ENCODE results near the gene PTPRN2. TPM values are rescaled to one million over a fixed set of nuclear protein-coding genes. Genes with fewer than 3 reads are reported as not detected.

The PTPRN2 gene
- polyA plus RNA-seq, 4 donors: 7.4 to 9.6 (median 8.8) TPM

DNA sequence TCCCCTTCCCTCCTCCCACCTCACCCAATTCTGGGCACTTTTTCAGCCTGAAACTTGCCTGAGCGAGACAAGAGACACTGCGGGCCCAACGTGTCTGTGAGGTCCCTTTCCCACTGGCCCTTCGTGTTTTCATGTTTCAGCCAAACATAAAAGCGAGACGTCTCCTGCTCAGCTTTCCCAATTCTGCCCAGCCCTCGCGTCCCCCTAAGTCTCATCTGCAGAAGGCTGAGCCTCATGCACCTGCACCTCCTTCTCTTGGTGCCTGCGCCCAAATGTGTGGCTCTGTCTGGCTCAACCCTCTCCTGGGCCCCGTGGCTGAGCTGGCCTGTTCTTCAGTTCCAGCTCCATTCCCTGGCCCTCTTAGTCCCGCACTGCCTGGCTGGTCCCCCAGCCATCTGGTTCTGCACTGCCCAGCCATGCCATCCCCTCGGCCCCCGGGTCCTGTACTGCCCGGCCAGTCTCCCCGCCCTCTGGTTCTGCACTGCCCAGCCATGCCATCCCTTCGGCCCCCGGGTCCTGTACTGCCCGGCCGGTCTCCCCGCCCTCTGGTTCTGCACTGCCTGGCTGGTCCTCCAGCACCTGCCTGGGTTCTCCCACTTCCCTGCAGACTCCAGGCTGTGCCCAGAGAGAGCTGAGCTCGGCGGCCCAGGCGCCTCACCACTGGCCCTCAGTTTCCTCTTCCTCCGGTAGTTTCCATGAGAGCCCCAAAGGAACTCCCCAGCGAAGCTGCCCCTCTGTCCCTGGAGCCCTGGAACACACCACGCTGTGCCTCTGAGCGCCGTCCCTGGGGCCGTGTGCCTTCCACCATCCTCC, 1026.7 kb downstream of the PTPRN2 start:
- DNase-seq (ENCODE audit: low read depth in 4 of 4, low spot score in 3 of 4): no peak

DNA sequence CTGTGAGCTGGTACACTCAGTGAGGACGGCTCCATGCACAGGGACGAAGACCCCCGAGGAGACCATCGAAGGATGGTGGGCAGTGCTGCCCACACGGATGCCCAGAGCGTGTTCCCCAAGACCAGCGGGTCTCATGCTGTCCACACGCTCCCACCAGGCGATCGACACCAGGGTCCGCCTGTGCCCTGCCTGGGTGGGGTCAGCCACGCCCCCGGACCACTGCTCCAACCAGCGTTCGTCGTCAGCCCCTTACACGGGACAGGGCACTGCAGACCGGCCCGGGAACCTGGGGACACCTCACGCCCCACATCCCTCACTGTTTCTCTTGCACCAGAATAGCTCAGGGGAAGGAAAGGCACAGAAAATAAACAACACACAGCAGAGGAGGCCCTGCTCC, 1027.4 kb downstream of the PTPRN2 start:
- DNase-seq (ENCODE audit: low read depth in 4 of 4, low spot score in 3 of 4): no peak

DNA sequence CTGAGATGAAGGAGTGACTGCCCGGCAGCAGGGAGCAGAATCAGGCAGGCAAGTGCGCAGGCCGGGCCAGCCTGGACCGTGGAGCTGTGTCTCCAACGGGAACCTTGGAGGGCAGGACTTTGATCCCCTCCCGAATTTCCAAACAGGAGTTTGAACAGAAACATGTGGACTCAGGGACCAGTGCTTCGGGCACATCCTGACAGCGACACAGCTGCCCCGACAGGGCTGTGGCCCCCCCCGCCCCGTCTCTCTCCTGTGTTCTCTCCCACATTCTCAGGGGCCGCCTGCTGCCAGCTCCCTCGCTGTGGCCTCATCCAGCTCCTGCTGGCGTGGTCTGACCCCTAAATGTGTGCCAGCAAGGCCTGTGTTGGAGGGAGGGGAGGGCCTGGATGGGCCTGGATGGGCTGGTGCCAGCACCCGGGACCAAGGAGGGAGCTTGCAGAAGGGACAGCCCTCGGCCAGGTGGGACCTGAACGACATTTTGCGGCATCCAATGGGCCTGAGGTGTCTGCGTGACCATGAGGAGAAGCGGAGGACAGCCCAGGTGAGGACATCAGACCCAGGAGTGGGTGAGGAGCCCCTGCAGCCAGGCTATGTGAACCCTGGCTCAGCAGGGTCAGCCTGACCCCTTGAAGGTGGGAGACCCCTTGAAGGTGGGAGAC, 1027.9 kb downstream of the PTPRN2 start:
- no peak for DNase-seq (ENCODE audit: low read depth in 4 of 4, low spot score in 3 of 4)

DNA sequence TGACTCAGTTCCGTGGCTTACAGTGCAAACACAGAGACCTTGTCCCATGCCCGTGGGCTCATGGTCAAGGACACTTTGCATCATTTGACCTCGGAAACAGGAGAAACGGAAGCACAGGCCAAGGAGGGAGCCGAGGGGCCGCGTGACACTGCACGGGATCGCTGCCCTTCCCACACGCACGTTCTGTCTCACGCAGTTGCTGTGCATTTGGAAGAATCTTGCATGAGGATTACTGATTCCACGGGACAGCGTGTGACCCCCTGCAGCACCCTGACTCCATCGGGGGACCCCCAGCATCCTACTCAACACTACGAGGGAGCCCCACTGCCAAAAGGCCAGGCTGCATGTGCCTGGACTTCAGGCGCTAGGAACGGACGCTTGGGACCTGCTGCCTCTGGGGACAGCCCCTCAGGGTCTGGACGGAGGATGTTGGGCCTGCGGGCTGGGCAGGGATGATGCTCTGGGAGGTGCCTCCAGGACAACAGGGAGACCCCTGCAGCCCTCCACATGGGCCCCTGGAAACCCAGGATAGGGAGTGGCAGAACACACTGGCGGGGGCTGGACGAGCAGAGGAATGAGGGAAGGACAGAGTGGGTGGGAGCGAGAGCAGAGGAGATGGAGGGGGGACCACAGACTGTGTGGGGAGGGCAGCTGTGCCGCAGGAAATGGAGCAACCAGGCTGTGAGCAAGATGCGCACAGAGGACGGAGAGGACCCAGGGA, 1028.6 kb downstream of the PTPRN2 start:
- DNase-seq (ENCODE audit: low read depth in 4 of 4, low spot score in 3 of 4): no peak

DNA sequence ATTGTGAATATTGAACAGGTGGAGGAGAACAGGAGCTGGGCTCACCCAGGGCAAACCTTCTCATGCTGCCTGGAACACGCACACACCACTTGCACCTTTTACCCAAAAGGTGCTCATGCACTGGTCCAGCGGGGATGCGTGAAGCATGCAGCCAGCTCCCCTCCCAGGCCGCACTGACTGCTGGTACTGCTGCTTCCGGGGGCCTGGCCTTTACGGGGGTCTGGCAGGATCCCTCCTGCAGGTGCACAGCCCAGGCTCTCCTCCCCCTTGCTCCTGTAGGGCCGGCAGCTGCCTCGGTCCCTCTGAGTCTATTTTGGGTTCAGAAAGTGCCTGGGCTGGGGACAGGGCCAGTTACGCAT, 1029.1 kb downstream of the PTPRN2 start:
- no peak for DNase-seq (ENCODE audit: low read depth in 4 of 4, low spot score in 3 of 4)

DNA sequence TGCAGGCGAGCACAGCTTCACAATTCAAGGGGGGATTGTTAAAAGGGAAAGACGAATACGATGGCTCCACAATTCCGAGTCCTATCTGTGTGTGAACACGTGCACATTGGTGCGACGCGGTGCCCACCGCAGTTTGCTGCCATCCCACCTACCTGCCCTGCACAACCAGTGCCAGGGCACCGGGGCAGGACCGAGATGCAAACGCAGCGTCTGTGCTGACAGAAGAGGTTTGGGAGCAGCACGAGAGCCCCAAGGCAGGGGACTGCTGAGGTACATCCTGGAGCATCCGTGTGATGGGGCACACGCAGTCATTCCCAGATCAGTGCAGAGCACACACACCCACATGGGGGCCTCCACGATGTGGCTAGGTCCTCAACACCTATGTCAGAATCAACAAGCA, 1029.6 kb downstream of the PTPRN2 start:
- no peak for DNase-seq (ENCODE audit: low read depth in 4 of 4, low spot score in 3 of 4)

DNA sequence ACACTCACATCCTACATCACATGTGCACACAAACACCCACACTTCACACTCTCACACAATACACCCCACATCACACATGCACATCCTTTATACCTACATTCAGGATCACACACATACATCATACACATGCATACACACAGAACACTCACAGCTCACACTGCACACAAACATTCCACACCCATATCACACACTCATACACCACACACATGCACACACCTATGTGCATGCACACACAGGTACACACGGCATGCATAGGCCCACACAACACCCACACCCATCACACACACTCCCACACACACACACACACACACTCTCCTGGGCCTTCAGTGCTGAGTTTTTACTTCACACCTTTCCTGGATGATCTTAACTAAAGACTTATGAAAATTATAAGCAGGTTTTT, 1030.4 kb downstream of the PTPRN2 start:
- no peak for DNase-seq (ENCODE audit: low read depth in 4 of 4, low spot score in 3 of 4)

DNA sequence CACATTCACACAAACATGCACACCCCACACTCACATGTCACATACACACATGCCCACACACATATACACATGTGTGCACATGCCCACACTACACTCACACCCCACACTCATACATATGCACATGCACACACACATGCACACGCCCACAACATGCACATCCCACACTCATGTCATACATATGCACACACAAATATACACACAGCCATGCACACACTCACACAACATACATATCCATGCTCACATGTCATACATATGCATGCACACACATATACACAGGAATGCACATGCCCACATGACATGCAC, 1031.0 kb downstream of the PTPRN2 start:
- DNase-seq (ENCODE audit: low read depth in 4 of 4, low spot score in 3 of 4): no peak

DNA sequence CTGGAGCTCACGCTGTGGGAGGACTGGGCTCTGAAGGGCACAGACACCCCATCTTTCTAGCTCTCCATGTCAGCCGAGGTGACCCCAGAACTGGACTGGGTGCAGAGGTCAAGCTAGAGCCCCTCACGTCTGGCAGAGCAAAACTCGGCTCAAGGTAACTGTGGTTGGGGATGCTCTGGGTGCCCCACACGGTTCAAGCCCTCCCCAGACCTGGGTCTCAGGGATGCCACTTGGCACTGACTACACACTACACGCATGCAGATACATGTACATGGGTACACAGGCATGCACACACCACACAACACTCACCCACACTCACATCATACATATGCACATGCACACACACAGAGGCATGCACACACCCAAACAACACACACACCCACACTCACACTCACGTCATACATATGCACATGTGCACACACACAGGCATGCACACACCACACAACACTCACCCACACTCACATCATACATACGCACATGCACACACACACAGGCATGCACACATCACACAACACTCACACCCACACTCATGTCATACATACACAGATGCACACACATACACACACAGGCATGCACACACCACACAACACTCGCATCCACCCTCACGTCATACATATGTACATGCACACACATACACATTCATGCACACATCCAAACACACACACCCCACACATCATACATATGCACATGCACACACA, 1031.5 kb downstream of the PTPRN2 start:
- DNase-seq (ENCODE audit: low read depth in 4 of 4, low spot score in 3 of 4): no peak

DNA sequence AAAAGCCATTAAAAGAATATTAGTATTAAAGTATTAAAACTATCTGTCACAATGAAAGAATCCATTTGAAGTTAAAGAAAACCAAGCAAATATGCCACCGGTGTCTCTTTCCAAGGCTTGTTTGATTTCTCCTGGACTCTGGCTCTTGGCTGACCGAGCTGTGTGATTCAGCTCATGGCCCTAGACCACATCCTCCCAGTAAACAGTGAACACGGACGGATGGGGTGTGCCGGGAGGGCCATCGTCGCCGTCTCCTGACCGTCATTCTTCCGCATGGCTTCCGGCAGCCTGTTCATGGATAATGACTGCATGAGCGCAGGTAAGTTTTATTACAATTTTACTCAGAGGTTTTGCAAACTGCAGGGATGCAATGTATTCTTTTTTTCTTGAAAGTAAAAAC, 1032.3 kb downstream of the PTPRN2 start:
- DNase-seq (ENCODE audit: low read depth in 4 of 4, low spot score in 3 of 4): no peak

DNA sequence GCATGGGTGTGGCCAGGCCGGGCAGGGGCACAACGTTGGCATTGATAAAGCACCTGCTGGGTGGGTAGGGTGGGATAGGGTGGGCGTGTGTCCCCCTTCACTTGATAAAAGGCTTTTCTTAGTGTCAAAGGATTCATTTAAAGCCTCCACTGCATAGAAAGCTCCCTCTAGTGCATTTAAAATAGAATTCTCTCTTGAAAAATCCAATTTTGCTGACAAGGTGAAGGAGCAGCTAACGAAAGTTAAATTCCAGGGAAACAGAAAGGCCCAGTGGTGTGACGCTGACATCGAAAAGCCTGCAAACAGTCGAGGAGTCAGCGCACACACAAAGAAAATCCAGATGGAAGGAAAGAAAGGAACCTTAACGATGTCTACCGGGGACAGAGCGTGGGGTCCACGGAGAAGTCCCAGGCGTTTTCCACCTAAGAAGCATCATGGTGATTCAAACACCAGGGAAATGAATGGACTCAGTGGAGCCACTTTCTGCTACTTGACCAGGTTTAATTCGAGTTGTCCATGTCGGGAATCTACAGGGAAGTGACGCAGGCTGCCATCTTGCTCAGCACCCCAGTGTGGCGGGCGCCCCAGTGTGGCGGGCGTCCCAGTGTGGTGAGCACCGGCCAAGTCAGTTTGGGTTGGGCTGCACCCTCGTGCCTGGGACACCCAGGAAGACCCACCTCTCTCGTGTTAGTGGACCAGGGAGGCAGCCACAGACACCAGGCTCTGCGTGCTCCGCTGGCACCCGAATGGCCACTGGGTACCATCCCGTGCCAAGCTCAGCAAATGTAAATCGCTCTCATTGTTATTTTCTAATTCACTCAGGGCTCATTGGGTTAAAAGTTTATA, 1033.0 kb downstream of the PTPRN2 start:
- no peak for DNase-seq (ENCODE audit: low read depth in 4 of 4, low spot score in 3 of 4)

DNA sequence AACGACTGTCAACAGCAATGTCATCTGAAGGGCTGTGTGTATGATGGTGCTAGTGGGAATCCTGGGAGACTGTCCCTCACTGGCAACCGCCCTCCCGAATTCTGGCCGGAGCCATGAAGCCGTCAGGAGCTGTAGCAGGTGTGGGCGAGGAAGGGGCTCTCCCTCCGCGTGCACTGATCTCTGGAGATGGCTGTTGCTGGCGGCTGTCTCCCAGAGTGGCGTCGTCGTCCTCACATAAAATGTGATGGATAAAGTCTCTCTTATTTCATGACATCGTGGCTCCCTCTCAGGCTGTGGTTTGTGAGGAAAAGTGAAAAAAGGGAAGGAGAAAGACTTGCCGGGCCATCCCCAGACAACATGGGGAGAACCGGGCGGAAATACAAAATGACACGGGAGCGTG, 1034.4 kb downstream of the PTPRN2 start:
- no peak for DNase-seq (ENCODE audit: low read depth in 4 of 4, low spot score in 3 of 4)

DNA sequence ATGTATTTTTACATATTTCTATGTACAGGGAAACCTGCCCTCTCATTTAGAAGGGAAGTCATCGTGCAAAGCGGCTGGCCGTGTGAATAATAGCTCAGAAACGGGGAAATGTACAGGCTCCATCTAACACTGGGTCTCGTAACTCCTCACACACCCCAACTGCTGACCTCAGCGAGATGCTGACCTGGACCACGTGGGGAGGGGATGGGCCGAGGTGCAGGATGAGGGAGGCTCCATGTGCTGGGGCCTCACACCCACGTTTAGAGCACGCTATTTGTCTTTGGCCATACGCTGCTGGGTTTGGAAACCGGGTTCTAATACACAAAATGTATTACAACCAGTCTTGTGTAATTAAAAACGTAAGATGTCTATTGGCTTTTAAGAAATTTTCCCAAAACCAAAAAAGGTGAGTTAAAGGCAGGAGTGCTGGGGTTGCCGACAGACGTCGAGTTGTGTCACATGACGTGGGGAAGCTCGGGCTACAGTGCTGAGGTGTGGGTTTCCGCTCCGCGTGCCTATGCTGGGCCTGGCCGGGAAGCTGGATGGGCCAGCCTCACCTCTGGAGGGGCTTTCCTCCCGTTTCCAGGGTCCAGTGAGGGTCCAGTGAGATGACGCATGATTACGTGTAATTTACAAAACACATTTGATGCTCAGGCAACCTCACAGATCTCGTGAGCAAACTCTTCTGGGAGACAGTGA, 1035.2 kb downstream of the PTPRN2 start:
- DNase-seq (ENCODE audit: low read depth in 4 of 4, low spot score in 3 of 4): no peak

DNA sequence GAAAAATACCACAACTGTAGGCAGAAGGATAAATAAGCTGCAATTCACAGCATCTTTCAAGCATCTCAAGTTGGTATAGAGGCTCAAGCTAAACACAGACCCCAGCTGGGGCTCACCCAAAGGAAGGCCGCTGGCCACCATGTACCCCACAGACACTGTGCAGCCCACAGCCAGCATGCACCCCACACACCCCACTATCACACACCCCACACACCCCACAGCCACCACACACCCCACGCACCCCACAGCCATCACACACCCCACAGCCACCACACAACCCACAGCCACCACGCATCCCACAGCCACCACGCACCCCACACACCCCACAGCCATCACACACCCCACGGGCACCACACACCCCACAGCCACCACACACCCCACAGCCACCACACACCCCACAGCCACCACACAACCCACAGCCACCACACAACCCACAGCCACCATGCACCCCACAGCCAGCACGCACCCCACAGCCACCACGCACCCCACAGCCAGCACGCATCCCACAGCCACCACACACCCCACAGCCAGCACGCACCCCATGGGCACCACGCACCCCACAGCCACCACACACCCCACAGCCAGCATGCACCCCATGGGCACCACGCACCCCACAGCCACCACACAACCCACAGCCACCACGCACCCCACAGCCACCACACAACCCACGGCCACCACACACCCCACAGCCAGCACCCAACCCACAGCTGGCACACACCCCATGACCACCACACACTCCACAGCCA, 1036.1 kb downstream of the PTPRN2 start:
- no peak for DNase-seq (ENCODE audit: low read depth in 4 of 4, low spot score in 3 of 4)

DNA sequence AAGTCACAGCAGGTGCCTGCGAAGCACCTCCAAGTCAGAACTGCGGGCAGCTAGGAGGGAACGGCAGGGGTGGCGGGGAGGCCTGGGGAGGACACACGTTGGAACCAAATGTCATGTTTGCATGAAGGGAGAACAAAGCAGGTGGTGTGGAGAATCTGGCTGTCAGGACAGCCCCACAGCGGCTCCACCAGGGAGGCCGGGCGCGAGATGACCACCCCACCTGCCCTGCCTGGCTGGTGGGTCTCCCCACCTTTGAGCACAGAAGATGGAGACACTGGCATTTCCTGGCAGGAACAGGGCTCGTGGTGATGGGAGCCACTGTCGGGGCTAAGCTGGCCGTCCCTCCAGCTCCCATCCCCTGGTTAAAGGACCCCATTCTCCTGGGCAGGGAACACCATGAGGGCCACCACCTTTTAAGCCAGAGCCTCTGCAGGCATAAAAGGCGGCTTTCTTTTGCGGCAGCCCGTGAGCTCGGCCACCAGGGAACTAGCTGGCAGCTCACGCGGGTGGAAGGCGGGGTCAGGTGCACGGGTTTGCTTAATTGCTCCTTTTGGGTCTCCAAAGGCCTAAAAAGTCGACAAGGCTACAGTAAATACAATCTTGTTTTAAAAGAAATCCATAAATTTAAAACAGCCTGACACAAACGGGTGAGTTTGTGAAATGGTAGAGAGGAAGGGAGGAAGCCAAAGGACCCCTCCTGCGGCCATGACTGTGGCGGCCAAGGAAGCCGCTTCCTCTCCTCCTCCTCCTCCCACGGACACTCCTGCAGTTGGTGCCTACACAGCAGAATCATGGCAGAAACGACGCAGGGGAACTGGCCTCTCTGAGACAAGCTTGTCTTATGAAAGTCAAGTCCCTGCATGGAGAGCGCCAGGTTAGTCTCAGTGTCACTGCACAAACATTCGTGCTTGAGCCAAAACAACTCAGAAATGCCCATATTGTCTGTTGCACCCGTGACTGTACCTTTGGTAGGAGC, 1037.0 kb downstream of the PTPRN2 start:
- DNase-seq (ENCODE audit: low read depth in 4 of 4, low spot score in 3 of 4): no peak

DNA sequence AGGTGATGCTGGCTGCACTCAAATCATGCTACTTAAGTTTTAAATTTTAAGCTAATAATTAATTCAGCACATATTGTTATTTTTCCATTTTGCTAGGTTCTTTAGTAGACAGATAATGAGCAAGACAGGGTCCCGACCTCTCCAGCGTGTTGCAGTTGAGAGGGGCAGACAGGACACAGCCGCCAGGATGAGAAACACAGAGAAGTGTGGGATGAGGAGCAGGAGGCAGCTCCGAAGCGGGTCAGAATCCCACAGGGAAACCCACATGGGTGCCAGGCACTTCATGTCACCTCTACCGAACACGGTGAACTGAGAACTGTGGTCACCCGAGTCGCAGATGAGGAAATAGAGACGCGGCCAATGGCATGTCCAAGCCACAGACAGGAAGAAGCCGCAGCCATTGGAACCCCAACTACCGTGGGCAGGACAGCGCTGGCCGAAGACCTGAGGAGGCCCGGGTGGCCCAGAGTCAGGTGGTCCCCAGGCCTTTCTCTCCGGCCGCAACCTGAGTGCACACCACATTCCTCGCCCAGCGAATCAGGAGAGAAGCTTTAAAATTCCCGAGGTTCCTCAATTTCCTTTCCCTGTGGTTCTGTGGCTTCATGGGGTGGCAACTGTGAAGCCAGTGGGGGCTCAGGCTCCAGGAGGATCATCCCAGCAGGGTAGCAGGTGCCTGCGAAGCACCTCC, 1037.9 kb downstream of the PTPRN2 start:
- no peak for DNase-seq (ENCODE audit: low read depth in 4 of 4, low spot score in 3 of 4)

DNA sequence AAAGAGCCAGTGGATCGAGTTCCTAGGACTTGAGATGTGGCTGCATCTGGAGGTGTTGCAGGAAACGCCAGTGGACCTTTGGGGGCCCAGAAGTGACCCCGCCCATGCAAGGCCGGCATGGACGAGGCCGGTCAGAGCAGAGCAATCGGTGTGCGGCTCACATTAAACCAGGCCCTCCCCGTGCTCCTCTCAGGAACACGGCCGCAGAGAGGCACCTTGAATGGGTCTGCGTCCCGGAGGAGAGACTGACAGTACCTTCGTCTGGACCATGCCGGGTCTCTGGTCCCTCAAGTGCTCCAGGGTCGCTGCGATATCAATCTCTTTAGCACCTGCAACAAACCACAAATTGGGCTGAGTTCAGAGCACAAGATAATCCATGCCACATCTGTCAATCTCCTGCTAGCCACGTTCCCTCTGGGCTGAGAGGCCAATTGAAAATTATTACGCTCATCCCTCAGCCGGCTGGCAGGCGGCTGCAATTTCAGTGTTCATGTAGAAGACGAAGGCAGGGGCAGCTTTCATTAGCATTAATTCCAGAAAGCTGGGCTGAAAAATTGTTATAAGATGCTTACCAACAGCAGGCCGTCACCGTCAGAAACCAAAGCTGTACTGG, 1038.8 kb downstream of the PTPRN2 start:
- DNase-seq (ENCODE audit: low read depth in 4 of 4, low spot score in 3 of 4): no peak

All from right renal pelvis (tissue), 4 donors.